GM13977 (cell line): Measurements from ENCODE around the gene NNMT.

ENCODE experiments used
- DNase-seq: peaks from one replicate; pipeline ENCODE4 v3.0.0; 2012; ENCODE audit warnings: low spot score
- CTCF ChIP-seq: IDR thresholded peaks from 2 replicates; pipeline ENCODE4 v1.5.1; 2012; ENCODE audit warnings: mild to moderate bottlenecking, control low read depth; ENCODE audit not compliant: insufficient read depth; ENCODE audit errors: extremely low read depth, missing control alignments
- in situ Hi-C: fragments of 300-500 bp; cut with MboI; formaldehyde crosslinking; loops from one replicate; pipeline ENCODE4 v1.12.0; 2022; ENCODE audit warnings: low sequenced_read_pairs, low pct_unique_long_range_greater_than_20kb, mixed read lengths, inconsistent platforms; ENCODE audit not compliant: unreplicated experiment

The NNMT gene

GRCh38 chr11:114317787-114318137, 21.6 kb downstream of the NNMT start:
- TF ChIP-seq CTCF: no peak
- no peak for DNase-seq

GRCh38 chr11:114318361-114318760, 22.2 kb downstream of the NNMT start:
- DNase-seq: no peak

More at GRCh38 chr11:114317787-114318137, 21.6 kb downstream of the NNMT start:
- in situ Hi-C loops: no loop called here

GRCh38 chr11:114319716-114320328, 23.6 kb downstream of the NNMT start:
- in situ Hi-C loops: no loop called here
- DNase-seq: no peak
- TF ChIP-seq CTCF: no peak

More at GRCh38 chr11:114318361-114318760, 22.2 kb downstream of the NNMT start:
- TF ChIP-seq CTCF: no peak
- in situ Hi-C loops: no loop called here

- in situ Hi-C loops: no loop called here
- no peak for TF ChIP-seq CTCF
- DNase-seq: no peak
Observed at GRCh38 chr11:114321621-114322257, 25.5 kb downstream of the NNMT start.

GRCh38 chr11:114322934-114323333, 26.7 kb downstream of the NNMT start:
- no peak for TF ChIP-seq CTCF
- in situ Hi-C loops: no loop called here
- no peak for DNase-seq

GRCh38 chr11:114326151-114326550, 30.0 kb downstream of the NNMT start:
- no peak for DNase-seq
- no peak for TF ChIP-seq CTCF
- in situ Hi-C loops: loop anchor here (25.0 kb wide), 1 partner anchor 261 kb away; the partner anchor contains the start of gene NXPE4
